ELF-1 (cell line): ENCODE results near the gene ARHGAP30.
"Not testable (repeated sequence)": the region's sequence is repeated elsewhere in the genome, so short reads cannot be mapped to it uniquely, and the experiment has no call there.

ENCODE experiments used
- DNase-seq: peaks from one replicate; pipeline ENCODE4 v3.0.0-alpha.2; 2016; ENCODE audit warnings: low read depth, low spot score

ARHGAP30 gene, protein sequence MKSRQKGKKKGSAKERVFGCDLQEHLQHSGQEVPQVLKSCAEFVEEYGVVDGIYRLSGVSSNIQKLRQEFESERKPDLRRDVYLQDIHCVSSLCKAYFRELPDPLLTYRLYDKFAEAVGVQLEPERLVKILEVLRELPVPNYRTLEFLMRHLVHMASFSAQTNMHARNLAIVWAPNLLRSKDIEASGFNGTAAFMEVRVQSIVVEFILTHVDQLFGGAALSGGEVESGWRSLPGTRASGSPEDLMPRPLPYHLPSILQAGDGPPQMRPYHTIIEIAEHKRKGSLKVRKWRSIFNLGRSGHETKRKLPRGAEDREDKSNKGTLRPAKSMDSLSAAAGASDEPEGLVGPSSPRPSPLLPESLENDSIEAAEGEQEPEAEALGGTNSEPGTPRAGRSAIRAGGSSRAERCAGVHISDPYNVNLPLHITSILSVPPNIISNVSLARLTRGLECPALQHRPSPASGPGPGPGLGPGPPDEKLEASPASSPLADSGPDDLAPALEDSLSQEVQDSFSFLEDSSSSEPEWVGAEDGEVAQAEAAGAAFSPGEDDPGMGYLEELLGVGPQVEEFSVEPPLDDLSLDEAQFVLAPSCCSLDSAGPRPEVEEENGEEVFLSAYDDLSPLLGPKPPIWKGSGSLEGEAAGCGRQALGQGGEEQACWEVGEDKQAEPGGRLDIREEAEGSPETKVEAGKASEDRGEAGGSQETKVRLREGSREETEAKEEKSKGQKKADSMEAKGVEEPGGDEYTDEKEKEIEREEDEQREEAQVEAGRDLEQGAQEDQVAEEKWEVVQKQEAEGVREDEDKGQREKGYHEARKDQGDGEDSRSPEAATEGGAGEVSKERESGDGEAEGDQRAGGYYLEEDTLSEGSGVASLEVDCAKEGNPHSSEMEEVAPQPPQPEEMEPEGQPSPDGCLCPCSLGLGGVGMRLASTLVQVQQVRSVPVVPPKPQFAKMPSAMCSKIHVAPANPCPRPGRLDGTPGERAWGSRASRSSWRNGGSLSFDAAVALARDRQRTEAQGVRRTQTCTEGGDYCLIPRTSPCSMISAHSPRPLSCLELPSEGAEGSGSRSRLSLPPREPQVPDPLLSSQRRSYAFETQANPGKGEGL

DNA sequence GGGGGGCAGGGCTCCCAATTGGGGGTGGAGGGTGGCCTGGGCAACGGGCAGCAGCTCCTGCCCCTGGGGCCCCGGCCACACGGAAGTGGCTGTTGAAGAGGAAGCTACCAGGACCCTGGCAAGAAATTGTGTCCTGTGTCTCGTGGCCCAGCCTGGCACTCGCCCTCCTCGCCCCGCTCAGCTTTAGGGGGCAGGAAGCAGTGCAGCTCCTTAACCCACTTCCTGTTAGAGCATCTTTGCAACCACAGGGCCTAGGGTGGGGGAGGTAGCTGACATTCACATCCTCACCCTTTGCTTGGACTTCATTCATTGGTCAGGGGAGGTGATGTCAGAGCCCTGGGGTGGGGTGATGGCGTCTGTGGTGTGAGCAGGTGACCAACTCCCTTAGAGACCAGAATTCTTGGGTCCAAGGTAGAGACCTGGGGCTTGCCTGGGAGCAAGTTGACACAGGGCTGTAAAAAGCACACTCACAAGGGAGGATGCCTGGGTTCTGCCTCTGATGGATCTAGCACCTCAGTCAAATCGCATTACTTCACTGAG lies at the start of gene ARHGAP30:
ARHGAP30 (minus strand) TSS at position 161 of the 540 bp plus-strand sequence. CDS start 267 bp downstream, outside the sequence.
- DNase-seq: no peak

GRCh38 chr1:161117759-161118581 lies 48.3 kb upstream of the ARHGAP30 start, which contains the start of the genes NIT1 and PFDN2:
Gene NIT1, plus strand, starts transcription at chr1:161118105. Its CDS starts 72 bp downstream, at chr1:161118177.
Gene PFDN2, minus strand, starts transcription at chr1:161118037. Its CDS starts 11 bp downstream, at chr1:161118026.
- peak; percentile 94 for DNase-seq

GRCh38 chr1:161115961-161116360 lies 46.3 kb upstream of the ARHGAP30 start:
- DNase-seq: not testable (repeated sequence)

GRCh38 chr1:161115132-161115711 lies 45.5 kb upstream of the ARHGAP30 start:
- no peak for DNase-seq

DNA sequence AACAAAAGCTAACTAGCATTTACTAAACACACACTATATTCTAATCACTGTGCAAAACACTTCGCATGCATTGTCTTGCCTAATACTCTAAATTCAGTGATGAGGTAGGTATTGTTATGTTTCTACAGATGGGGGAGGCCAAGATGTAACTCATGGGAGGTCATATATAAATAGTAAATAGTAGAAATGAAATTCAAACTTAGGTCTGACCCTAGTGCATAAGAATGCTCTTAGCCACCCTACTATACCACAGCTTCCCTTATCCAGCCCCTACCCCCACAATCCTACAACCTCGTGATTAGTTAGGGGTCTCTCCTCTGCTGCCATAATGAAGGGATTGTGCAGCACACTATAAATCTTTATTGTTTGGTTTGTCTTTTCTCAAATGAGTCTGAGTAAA lies 44.9 kb upstream of the ARHGAP30 start:
- DNase-seq: no peak

- no peak for DNase-seq
Measured at GRCh38 chr1:161113915-161114314, 44.2 kb upstream of the ARHGAP30 start.

GRCh38 chr1:161111527-161111926 lies 41.8 kb upstream of the ARHGAP30 start:
- DNase-seq: no peak

GRCh38 chr1:161111117-161111516 lies 41.4 kb upstream of the ARHGAP30 start:
- DNase-seq: no peak

DNA sequence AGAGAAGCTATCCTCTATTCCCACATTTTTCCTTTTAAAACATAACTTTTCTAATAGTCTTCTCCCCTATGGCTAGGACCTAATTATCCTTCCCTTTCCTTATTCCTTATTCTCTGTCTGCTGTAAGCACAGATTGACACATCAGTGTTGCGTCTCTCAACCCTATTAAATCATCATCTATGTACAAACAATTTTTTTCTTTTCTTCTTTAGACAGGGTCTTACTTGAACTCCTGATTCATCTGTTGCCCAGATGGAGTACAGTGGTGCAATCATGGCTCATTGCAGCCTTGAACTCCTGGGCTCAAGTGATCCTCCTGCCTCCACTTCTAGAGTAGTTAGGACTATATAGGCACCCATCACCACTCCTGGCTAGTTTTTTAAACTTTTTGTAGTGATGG lies 36.7 kb upstream of the ARHGAP30 start:
- DNase-seq: no peak

- DNase-seq: no peak
Measured at GRCh38 chr1:161100556-161100955, 30.9 kb upstream of the ARHGAP30 start.

DNA sequence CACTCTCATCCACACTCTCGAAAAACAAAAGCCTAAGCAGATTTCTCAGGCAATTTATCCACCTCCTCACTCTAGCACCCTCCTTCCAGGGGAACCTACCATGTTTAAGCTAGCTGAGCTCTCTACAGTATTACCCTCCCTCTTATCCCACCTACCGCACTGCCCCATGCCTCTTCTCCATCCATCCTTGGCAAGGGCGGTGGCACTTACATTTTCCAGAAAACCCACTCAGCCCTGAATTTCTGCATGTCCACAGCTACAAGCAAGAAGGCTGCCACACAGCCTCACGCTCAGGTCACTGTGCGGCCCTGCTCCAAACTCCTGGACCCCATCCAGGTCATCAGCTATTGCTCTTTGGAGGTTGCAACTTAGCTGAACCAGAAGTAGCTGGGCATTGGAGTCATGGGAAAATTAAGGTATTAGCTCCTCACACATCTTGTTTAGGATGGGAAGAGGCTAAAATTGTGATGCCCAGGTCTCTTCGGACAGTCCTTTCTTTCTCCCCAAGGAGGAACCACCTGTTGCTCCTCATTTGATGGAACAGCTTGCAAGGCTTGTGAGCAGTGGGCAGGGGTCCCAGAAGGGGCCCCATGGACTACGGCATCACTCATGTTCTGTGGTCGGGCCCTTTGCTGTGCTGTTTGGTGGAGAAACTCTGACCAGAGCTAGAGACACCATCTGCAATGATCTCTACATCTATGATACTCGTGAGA lies 29.6 kb upstream of the ARHGAP30 start:
- DNase-seq: no peak

DNA sequence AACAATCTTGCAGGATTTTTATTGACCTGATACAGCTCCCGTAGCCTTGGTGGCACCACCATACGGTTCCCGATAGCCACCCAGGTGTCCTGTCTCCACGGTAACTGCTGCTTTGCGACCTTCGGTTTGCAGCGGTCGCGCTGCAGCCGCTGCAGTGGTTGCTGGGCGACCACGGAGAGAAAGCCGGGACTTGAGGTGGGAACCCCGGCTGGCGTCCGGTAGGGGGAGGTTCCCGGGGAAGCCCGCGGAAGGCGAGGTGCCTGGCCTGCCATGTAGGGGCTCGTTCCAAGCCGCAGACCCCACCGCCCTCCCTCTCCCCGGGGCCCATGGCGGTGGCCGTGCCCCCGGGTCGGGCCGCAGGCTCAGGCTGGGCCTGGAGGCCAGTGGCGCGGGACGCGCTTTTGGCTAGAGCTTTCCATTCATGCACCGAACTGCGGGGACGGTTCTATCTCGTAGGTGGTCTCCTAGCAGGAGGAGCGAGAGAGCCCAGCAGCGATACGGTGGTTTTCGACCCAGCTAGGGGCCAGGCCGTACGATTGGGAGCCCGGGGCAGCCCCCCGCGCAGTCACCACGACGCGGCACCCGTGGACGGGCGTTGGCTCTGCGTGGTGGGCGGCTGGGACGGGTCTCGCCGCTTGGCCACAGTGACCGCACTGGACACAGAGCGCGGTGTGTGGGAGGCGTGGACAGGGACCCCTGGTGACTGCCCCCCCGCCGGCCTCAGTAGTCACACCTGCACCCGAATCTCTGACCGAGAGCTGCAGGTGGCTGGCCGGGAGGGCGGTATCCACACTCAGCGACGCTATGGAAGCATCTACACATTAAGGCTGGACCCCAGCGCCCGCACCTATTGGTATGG lies 28.7 kb upstream of the ARHGAP30 start, which contains the start of gene KLHDC9:
KLHDC9 (plus strand) TSS at position 152 of the 859 bp plus-strand sequence; CDS start at position 327, 175 bp downstream.
- DNase-seq: peak; percentile 95

DNA sequence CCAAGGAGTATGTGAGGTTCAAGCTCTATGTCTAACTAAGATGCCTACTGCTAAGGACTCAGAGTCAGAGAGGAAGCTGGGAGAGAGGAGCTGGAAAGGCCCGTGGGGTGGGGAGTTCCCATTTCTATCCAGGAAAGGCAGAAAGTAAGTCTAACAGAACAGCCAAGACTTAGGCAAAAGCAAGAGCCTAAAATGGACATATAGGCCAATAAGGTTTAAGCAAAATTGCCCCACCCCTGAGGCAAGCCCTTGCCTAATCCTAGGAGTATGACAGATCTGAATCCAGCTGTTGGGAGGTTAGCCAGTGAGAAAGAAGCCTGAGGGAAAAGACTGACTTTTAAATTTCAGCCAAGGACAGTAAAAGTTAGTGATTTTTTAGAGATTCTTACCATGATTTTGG lies 26.8 kb upstream of the ARHGAP30 start:
- no peak for DNase-seq

DNA sequence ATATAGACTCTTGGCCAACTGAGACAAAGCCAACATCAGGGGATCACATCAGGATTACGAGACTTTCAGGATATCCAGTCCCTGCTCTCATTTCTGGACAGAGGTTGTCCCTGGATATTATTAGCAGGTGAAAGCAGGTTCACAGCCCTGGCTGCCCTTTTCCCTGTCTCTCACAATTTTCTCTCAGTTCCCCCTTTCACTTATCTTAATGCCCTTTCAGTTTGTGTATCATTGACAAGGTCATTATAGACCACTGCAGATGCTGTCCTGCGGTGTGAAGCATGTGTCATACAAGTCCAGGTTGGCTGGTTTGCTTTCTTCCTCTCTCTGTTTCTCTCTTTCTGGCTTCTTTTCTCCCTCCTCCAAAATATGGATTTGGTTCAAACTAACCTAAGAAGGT lies 26.3 kb upstream of the ARHGAP30 start:
- DNase-seq: no peak

DNA sequence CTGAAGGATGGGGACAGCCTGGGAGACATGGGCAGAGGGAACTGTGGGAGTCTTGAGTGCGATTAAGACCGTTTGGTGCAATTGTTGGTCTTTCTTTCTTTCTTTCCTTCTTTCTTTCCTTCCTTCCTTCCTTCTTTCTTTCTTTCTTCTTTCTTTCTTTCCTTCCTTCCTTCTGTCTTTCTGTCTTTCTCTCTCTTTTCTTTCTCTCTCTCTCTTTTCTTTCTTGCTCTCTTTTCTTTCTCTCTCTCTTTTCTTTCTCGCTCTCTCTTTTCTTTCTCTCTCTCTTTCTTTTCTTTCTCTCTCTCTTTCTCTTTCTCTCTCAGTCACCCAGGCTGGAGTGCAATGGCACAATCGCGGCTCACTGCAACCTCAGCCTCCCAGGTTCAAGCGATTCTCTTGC lies 25.5 kb upstream of the ARHGAP30 start:
- no peak for DNase-seq

DNA sequence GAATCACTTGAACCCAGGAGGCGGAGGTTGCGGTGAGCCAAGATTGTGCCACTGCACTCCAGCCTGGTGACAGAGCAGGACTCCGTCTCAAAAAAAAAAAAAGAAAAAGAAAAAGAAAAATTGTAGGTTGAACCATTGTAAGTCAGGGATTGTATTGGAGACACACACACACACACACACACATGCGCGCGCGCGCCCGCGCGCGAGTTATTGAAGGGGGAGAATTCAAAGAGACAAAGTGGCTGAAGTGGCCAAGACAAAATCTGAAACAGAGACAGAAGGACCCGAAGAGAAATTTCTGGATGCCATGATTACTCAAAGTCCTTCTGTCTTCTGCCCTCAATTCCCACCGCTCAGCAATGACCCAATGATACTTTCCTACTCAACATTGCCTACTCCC lies 24.8 kb upstream of the ARHGAP30 start:
- DNase-seq: no peak

- DNase-seq: no peak
Measured at GRCh38 chr1:161092621-161093028, 22.9 kb upstream of the ARHGAP30 start.

DNA sequence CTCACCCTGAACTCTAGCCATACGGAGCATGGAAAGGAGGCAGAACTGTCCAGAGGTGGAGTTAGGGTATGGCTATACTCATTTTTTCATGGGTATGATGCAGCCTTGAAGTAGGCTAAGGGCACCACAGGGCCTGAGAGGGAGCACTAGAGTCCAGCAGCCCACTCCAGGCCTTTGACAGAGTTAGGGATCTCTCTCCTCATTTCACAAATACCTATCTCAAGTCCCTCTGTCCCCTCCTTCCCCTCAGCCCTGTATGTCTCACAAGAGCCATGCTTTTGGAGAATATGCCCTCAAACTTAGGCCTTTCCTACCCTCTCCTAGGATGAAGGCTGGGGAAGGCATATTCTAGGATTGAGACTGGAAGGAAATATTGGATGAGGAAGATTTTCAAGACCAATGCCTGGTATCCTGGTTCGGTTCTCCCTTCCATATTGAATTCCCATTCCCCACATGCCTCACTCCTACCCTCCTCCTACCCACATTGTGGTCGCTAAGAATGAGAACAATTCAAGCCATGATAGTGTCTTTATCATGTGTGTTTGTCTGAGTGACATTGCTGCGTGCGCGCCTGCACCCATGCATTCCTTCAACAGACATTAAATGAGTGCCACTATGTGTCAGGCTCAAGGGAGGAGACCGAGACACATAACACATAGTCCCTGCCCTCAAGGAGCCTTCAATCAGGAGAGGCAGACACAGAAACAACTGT lies 22.3 kb upstream of the ARHGAP30 start:
- DNase-seq: no peak
